ENCODE data around the gene NME4. TPM values are rescaled to one million over a fixed set of nuclear protein-coding genes. Genes with fewer than 3 reads are reported as not detected.
"Not testable (repeated sequence)": the region's sequence is repeated elsewhere in the genome, so short reads cannot be mapped to it uniquely, and the experiment has no call there.

The NME4 gene
- total RNA-seq, 2 experiments from 2014 or later: 5.2 to 6.8 TPM

DNA sequence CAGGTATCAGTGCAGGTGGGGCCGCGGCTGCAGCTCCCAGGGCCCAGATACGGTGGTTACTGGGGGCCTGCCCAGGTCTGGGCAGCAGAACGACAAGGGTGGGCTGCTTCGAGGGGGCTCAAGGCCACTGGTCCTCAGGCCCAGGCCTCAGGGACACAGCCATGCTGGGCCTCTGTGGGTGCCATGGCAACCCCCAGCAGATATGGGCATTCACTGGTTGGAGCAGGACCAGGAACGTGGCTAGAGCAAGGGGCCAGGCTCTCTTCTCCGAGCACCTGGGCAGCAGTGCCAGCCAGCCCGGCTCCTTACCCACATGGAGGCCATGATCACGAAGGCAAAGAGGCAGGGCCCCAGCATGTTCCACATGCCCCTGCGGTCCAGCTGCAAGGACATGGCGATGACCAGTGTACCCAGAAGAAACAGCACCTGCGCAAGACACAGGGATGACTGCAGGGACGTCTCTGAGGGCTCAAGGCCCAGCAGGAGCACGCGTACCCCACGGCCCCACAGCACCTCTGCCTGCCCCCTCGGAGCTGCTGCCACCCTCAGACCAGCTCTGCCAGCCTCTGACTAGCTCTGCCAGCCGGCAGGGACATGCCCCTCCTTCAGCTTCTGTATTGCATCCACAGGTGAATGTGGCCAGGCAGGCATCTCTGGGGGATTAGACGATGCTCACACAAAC lies 24.6 kb upstream of the NME4 start:
- no peaks in the 10 kb centered on the region for H3K9me3 Mint-ChIP-seq (ENCODE audit: insufficient read depth)
- H3K36me3 Mint-ChIP-seq (ENCODE audit: low read depth): peaks cover 22% of the 10 kb centered on the region
- no peak overlapping the region for H3K4me3 Mint-ChIP-seq
- H3K27me3 Mint-ChIP-seq (ENCODE audit: low read depth): no peaks in the 10 kb centered on the region
- ChIA-PET POLR2A (interaction anchor here (2.1 kb wide), 1 partner anchor 7 kb away, joined by 18 read pairs; no protein-coding TSS in a partner anchor), CTCF (interaction anchor here (2.7 kb wide), 1 partner anchor 10 kb away, joined by 18 read pairs; no protein-coding TSS in a partner anchor)
- peaks cover 23% of the 10 kb centered on the region for H3K4me1 Mint-ChIP-seq (ENCODE audit: low read depth)
- ATAC-seq (no peak), DNase-seq (no peak)
- H3K27ac Mint-ChIP-seq: no peak overlapping the region

DNA sequence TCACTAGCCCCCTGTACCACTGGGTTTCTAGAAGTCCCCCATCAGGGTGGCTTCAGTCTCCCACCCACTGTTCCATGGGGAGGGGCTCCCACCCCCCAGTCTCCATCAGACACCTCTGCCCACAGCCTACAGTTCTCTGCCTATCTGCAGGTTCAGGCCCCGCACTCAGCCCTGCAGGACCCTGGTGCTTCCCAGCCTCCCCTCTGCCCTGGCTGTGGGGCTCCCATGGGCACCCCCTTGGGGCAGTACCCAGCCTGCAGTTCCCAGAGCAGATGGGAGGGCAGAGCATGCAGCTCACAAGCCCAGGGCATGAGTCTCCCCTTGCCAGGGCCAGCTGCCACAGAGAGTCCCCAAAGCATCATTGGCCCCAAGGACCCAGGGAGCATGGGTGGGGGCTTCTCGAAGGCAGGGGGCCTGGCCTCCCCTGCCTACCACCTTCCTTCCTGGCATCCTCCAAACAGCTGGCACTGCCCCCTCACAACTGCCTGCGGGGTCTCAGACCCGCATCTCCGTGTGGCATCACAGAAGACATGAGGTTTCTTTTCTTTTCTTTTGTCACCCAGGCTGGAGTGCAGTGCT lies 23.9 kb upstream of the NME4 start:
- H3K36me3 Mint-ChIP-seq (ENCODE audit: low read depth): peaks cover 22% of the 10 kb centered on the region

DNA sequence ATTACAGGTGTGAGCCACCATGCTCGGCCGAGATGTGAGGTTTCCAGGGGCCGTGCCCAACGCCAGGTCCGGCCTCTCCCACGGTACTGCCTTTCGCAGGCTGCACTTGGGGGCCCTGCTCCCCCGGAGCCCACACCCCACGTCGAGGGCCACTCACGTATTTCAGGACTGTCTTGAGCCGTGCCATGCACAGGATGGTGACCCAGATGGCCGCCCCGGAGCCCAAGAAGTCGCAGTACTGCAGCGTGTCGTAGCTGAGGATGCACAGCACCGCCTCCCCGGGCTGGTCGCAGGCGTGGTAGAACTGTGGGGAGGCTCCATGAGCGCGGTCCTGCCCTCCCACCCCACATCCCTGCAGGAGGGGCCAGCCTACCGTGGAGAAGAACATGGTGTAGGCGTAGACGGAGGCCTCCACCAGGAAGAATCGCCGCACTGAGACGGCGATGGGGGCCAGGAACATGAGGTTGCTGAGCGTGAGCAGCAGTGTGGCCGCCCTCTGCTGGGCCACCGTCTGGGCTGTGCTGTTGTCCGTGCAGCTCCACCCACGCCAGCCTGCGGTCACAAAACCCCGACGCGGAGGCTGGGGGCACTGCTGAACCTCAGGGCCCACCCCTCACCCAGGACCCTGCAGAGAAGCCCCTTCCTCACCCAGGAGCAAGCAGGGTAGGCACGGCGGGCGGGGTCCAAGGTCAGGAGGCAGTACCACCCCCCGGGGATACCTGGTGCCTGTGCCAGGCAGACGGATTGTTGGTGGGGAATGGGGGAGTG lies 23.0 kb upstream of the NME4 start:
- no peak for DNase-seq
- ATAC-seq: no peak
- H3K27ac Mint-ChIP-seq: no peak overlapping the region
- H3K4me3 Mint-ChIP-seq: no peak overlapping the region
- H3K9me3 Mint-ChIP-seq (ENCODE audit: insufficient read depth): no peaks in the 10 kb centered on the region
- peaks cover 15% of the 10 kb centered on the region for H3K36me3 Mint-ChIP-seq (ENCODE audit: low read depth)
- CTCF ChIA-PET: no interaction called here
- POLR2A ChIA-PET: no interaction called here
- no peaks in the 10 kb centered on the region for H3K27me3 Mint-ChIP-seq (ENCODE audit: low read depth)
- peaks cover 22% of the 10 kb centered on the region for H3K4me1 Mint-ChIP-seq (ENCODE audit: low read depth)

More for the DNA sequence above, 23.9 kb upstream of the NME4 start:
- Mint-ChIP-seq H3K4me3 (no peak overlapping the region), H3K27ac (no peak overlapping the region), H3K27me3 (ENCODE audit: low read depth) (no peaks in the 10 kb centered on the region), H3K9me3 (ENCODE audit: insufficient read depth) (no peaks in the 10 kb centered on the region), H3K4me1 (ENCODE audit: low read depth) (peaks cover 23% of the 10 kb centered on the region)
- POLR2A ChIA-PET: no interaction called here
- DNase-seq (no peak), ATAC-seq (no peak)
- CTCF ChIA-PET: no interaction called here

DNA sequence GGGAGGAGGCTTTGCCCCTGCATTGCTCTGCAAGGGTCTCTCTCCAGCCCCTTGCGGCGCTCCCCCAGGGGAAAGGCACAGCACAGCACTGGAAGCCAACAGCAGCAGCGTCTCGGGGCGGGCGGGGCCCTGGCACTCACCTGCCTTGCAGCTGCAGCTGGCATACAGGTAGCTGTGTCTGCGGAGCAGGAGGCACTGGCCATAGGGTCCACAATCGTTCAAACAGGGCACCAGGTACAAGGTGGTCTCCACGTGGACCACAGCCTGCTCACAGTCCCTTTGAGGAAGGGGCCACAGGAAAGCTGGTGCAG lies 22.4 kb upstream of the NME4 start:
- DNase-seq (no peak), ATAC-seq (no peak)
- no peak overlapping the region for H3K27ac Mint-ChIP-seq
- H3K36me3 Mint-ChIP-seq (ENCODE audit: low read depth): peaks cover 9% of the 10 kb centered on the region
- H3K4me1 Mint-ChIP-seq (ENCODE audit: low read depth): peaks cover 20% of the 10 kb centered on the region
- H3K27me3 Mint-ChIP-seq (ENCODE audit: low read depth): no peaks in the 10 kb centered on the region
- no peaks in the 10 kb centered on the region for H3K9me3 Mint-ChIP-seq (ENCODE audit: insufficient read depth)
- no peak overlapping the region for H3K4me3 Mint-ChIP-seq
- ChIA-PET CTCF (no interaction called here), POLR2A (no interaction called here)

DNA sequence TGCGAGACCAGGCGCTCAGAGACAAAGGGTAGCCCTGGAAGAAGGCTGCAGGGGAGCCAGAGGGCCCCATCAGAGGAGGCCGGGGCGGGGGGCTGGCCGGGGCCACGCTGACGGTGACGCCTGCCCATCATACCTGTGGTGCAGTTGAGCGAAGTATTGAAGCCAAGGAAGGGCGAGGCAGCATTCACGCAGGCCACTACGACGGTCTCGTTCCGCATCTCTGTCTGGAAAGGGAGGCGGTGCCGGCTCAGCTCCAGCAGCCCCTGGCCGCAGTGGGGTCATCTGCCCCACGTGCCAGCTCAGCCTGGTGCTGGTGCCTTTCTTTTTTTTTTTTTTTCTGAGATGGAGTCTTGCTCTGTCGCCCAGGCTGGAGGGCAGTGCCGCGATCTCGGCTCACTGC lies 21.8 kb upstream of the NME4 start:
- Mint-ChIP-seq H3K9me3 (ENCODE audit: insufficient read depth) (no peaks in the 10 kb centered on the region), H3K4me1 (ENCODE audit: low read depth) (peaks cover 22% of the 10 kb centered on the region), H3K36me3 (ENCODE audit: low read depth) (peaks cover 10% of the 10 kb centered on the region), H3K4me3 (no peak overlapping the region), H3K27me3 (ENCODE audit: low read depth) (no peaks in the 10 kb centered on the region), H3K27ac (no peak overlapping the region)
- ATAC-seq (no peak), DNase-seq (no peak)
- CTCF ChIA-PET: no interaction called here
- POLR2A ChIA-PET: no interaction called here

DNA sequence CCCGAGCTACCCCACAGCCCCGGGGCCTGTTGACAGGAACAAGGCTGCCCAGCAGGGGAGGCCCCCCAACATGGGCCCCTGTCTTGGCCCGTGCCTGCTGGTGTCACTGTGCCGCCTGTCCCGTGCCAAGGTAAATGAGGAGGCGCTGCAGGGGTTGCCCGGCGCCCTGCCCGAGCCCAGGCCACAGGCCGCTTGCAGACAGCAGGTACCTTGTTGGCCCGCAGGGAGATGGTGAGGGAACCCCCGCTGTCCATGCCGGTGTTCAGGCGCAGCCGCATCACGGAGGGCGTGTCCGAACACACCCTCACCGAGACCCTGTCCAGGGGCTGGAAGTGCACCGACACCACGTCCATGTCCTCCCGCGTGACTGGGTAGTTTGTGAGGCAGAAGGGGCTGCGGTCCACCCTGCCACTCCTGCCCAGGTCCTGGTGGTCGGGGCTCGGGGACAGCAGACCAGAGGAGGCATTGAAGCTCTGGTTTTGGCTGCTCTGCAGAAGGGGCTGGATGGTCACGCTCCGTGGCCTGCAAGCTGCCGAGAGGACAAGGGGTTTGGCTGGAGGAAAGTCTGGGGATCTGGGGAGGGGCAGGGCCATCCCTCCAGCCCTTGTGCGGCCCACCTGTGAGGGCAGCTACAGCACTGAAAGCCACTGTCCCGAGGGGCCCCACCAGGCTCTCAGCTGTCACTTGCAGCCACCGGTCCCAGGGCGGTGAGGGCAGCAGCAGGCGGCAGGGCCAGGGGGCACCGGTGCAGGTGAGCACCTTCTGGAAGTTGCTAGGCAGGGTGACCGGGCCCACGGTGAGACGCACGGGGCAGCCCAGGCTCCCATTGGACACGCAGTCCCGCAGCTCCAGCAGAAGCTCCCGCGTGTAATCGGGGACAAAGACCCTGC lies 20.8 kb upstream of the NME4 start:
- POLR2A ChIA-PET: no interaction called here

DNA sequence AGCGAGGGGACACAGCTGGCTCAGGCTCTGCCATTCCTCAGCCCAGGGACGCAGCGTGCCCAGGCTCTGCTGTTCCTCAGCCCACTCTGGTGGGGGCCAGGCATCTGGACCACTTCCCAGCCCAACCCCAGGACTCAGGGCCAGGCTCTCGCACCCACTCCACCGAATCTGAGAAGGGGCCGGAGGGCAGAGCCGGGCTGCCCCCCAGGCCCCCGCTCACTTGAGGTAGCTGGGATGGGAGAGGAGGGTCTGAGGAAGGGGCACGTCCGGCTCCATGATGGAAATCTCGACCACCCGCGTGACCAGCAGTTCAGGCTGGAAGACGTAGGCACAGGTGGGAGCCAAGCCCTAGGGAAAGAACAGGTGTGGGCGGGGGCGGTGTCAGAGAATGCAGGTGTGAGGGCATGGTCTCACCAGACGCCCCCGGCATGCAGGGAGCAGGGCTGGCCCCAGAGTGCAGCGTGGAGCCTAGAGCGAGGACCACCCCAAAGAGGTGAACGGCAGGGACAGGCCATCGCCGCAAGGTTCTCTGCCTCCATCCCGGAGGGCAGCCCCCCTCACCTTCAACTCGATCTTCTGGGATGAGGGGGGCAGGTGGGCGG lies 20.1 kb upstream of the NME4 start:
- peaks cover 7% of the 10 kb centered on the region for H3K36me3 Mint-ChIP-seq (ENCODE audit: low read depth)
- no peak overlapping the region for H3K27ac Mint-ChIP-seq
- peaks cover 13% of the 10 kb centered on the region for H3K4me1 Mint-ChIP-seq (ENCODE audit: low read depth)
- H3K9me3 Mint-ChIP-seq (ENCODE audit: insufficient read depth): no peaks in the 10 kb centered on the region
- ATAC-seq: no peak
- H3K27me3 Mint-ChIP-seq (ENCODE audit: low read depth): no peaks in the 10 kb centered on the region
- DNase-seq: no peak
- ChIA-PET POLR2A (no interaction called here), CTCF (no interaction called here)
- no peak overlapping the region for H3K4me3 Mint-ChIP-seq

More for the DNA sequence above, 20.8 kb upstream of the NME4 start:
- H3K4me1 Mint-ChIP-seq (ENCODE audit: low read depth): peaks cover 18% of the 10 kb centered on the region
- CTCF ChIA-PET: no interaction called here
- no peak overlapping the region for H3K4me3 Mint-ChIP-seq
- peaks cover 10% of the 10 kb centered on the region for H3K36me3 Mint-ChIP-seq (ENCODE audit: low read depth)
- no peaks in the 10 kb centered on the region for H3K9me3 Mint-ChIP-seq (ENCODE audit: insufficient read depth)
- H3K27ac Mint-ChIP-seq: no peak overlapping the region
- DNase-seq (no peak), ATAC-seq (no peak)
- no peaks in the 10 kb centered on the region for H3K27me3 Mint-ChIP-seq (ENCODE audit: low read depth)

DNA sequence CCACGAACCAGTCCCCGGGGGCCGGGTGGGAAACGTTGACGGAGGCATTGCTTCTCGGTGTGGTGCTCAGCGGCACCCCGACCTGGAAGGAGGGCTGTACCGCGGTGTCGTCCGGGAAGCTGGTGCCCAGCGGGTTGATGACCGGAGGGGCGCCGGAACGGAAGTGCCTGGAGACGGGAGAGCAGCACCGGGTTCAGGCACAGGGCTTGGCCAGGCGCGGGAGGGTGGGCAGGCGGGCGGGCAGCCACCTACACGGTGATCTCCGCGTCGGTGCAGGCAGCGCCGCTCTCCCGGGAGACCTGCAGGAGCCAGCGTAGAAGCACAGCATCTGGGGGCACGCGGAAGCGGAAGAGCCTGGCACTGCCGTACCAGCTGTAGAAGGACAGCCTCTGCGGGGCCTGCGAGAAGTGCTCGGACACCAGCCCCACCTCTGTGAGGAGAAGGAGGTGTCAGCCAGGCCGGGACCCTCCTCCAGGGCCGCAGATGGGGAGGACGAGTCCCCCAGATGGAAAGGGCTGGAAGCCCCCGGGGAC lies 19.5 kb upstream of the NME4 start:
- POLR2A ChIA-PET: no interaction called here
- CTCF ChIA-PET: no interaction called here
- Mint-ChIP-seq H3K27ac (no peak overlapping the region), H3K4me3 (no peak overlapping the region), H3K9me3 (ENCODE audit: insufficient read depth) (no peaks in the 10 kb centered on the region), H3K4me1 (ENCODE audit: low read depth) (peaks cover 15% of the 10 kb centered on the region), H3K27me3 (ENCODE audit: low read depth) (no peaks in the 10 kb centered on the region), H3K36me3 (ENCODE audit: low read depth) (peaks cover 6% of the 10 kb centered on the region)
- DNase-seq (no peak), ATAC-seq (no peak)

DNA sequence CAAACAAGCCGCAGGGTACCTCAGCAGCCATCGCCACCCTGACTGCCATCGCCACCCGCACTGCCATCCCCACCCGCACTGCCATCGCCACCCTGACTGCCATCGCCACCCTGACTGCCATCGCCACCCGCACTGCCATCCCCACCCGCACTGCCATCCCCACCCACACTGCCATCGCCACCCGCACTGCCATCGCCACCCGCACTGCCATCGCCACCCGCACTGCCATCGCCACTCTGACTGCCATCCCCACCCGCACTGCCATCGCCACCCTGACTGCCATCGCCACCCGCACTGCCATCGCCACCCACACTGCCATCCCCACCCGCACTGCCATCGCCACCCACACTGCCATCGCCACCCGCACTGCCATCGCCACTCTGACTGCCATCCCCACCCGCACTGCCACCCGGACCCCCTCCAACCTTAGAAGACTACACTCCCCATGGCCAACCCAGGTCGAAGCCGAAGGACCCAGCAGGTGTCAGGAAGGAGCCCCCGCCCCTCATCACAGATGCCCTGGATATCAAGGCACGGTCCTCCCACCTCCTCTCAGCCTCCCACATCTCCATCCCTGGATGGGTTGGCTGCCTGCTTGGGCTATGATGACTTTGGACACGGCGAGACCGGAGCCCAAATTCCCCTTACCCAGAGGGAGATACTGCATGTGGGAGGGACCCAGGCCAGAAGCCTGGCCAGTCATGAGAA lies 18.7 kb upstream of the NME4 start:
- H3K27me3 Mint-ChIP-seq (ENCODE audit: low read depth); DNase-seq; H3K36me3 Mint-ChIP-seq (ENCODE audit: low read depth); H3K9me3 Mint-ChIP-seq (ENCODE audit: insufficient read depth); ATAC-seq; H3K27ac Mint-ChIP-seq; H3K4me3 Mint-ChIP-seq; CTCF ChIA-PET: not testable (repeated sequence)
- POLR2A ChIA-PET: interaction anchor here (2.3 kb wide), 1 partner anchor 7 kb away, joined by 18 read pairs; the partner anchor contains the start of gene MRPL28
- H3K4me1 Mint-ChIP-seq (ENCODE audit: low read depth): peaks cover 22% of the 10 kb centered on the region

DNA sequence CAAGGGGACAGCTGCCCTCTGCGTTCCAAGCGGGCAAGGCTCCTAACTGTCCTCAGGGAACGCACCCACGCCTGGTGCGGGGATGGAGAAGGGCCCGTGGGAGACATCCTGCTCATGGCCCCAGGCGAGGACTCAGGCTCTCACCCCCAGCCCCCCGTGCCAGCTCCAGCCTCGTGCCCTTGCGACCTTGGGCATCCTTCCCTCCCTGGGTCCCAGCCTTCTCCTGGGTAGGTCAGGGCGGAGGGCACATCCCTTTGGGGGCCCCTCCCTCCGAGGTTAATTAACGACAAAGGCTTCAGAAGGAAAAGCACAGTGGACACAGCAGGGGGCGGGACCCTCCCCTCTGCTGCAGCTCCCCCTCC lies 18.2 kb upstream of the NME4 start:
- no peak overlapping the region for H3K4me3 Mint-ChIP-seq
- ChIA-PET POLR2A (interaction anchor here (2.3 kb wide), 1 partner anchor 8 kb away, joined by 18 read pairs; the partner anchor contains the start of gene MRPL28), CTCF (no interaction called here)
- no peak for DNase-seq
- peaks cover 4% of the 10 kb centered on the region for H3K36me3 Mint-ChIP-seq (ENCODE audit: low read depth)
- no peaks in the 10 kb centered on the region for H3K9me3 Mint-ChIP-seq (ENCODE audit: insufficient read depth)
- ATAC-seq: no peak
- peaks cover 4% of the 10 kb centered on the region for H3K27me3 Mint-ChIP-seq (ENCODE audit: low read depth)
- peaks cover 27% of the 10 kb centered on the region for H3K4me1 Mint-ChIP-seq (ENCODE audit: low read depth)
- H3K27ac Mint-ChIP-seq: no peak overlapping the region
